Left ventricle myocardium superior (tissue), 1 donor: ENCODE measurements around the gene CLDN18. TPM values are rescaled to one million over a fixed set of nuclear protein-coding genes. Genes with fewer than 3 reads are reported as not detected.
A peak's percentile ranks its signal among the peaks of the same experiment; 100 is the strongest.

Experiments used
- ATAC-seq: fragments of 200-7000 bp; cut with Tn5 transposase; one replicate; pipeline ENCODE4 v1.9.1; 2020; ENCODE audit warnings: mild to moderate bottlenecking, moderate library complexity
- DNase-seq: peaks from one replicate; pipeline ENCODE4 v3.0.0-alpha.2; 2020
- intact Hi-C: fragments of 100-400 bp; cut with micrococcal nuclease; formaldehyde crosslinking; loops from one replicate; pipeline ENCODE4 v1.11.0; 2022
- long read RNA-seq: library from polyadenylated mRNA; unstranded; transcript quantifications from one replicate; pipeline ENCODE4 v2.0.0, GENCODE V29; 2021
- total RNA-seq: library from RNA; stranded (reverse); fragmentation: NEBNext Ultra II Directional; extraction: Animal tissue kit (Norgen Biotek cat#: 25700); gene quantifications from one replicate; pipeline ENCODE4 v1.2.1, GENCODE V29; 2021
- donor health status: DM: no; HTN: yes; CAD: no; lungs with severe emphysema.

The CLDN18 gene
- total RNA-seq, result not detected
- long read RNA-seq, result 0 reads

GRCh38 chr3:138009476-138010272 lies at the start of gene CLDN18:
Gene CLDN18 (plus strand): TSS chr3:138010165. CDS start chr3:138010226, 61 bp downstream.
- intact Hi-C loops, result no loop called here
- ATAC-seq (no peak), DNase-seq (no peak)

GRCh38 chr3:137962251-137962650 lies 47.7 kb upstream of the CLDN18 start:
- intact Hi-C loops, result no loop called here
- ATAC-seq (no peak), DNase-seq (no peak)

GRCh38 chr3:137963463-137963862 lies 46.5 kb upstream of the CLDN18 start:
- no peak for DNase-seq
- ATAC-seq, result no peak
- intact Hi-C loops, result no loop called here

GRCh38 chr3:137970914-137971831 lies 38.8 kb upstream of the CLDN18 start:
- peak; percentile 93 for ATAC-seq
- DNase-seq, result peak; percentile 85
- intact Hi-C loops, result no loop called here

- intact Hi-C loops, result no loop called here
- DNase-seq (no peak), ATAC-seq (no peak)
Measured at GRCh38 chr3:137972396-137972795, 37.6 kb upstream of the CLDN18 start.

- intact Hi-C loops, result no loop called here
- DNase-seq (no peak), ATAC-seq (no peak)
Measured at GRCh38 chr3:137978328-137978727, 31.6 kb upstream of the CLDN18 start.

- ATAC-seq, result no peak
- no peak for DNase-seq
- intact Hi-C loops, result no loop called here
Measured at GRCh38 chr3:137987723-137988122, 22.2 kb upstream of the CLDN18 start.

GRCh38 chr3:137988152-137988551 lies 21.8 kb upstream of the CLDN18 start:
- ATAC-seq (no peak), DNase-seq (no peak)
- intact Hi-C loops, result no loop called here

- DNase-seq, result no peak
- intact Hi-C loops, result no loop called here
- no peak for ATAC-seq
Measured at GRCh38 chr3:137988982-137989381, 21.0 kb upstream of the CLDN18 start.

GRCh38 chr3:137990427-137990826 lies 19.5 kb upstream of the CLDN18 start:
- intact Hi-C loops, result no loop called here
- ATAC-seq (no peak), DNase-seq (no peak)

GRCh38 chr3:137992592-137992991 lies 17.4 kb upstream of the CLDN18 start:
- intact Hi-C loops, result no loop called here
- no peak for ATAC-seq
- no peak for DNase-seq

- ATAC-seq (no peak), DNase-seq (no peak)
- intact Hi-C loops, result no loop called here
Measured at GRCh38 chr3:137998121-137999042, 11.6 kb upstream of the CLDN18 start.

- no peak for DNase-seq
- no peak for ATAC-seq
- intact Hi-C loops, result no loop called here
Measured at GRCh38 chr3:138003069-138003468, 6.9 kb upstream of the CLDN18 start.

GRCh38 chr3:138005627-138006026 lies 4.3 kb upstream of the CLDN18 start:
- intact Hi-C loops, result no loop called here
- DNase-seq (no peak), ATAC-seq (no peak)

- no peak for ATAC-seq
- intact Hi-C loops, result no loop called here
Measured at GRCh38 chr3:138007898-138008297, 2.1 kb upstream of the CLDN18 start.

GRCh38 chr3:138010273-138010590 lies 267 bp downstream of the CLDN18 start:
- DNase-seq (no peak), ATAC-seq (no peak)
- intact Hi-C loops, result no loop called here

More at GRCh38 chr3:138007898-138008297, 2.1 kb upstream of the CLDN18 start:
- no peak for DNase-seq

GRCh38 chr3:138011722-138012121 lies 1.8 kb downstream of the CLDN18 start:
- DNase-seq (no peak), ATAC-seq (peak; percentile 97)
- intact Hi-C loops, result no loop called here

- intact Hi-C loops, result no loop called here
- DNase-seq (no peak), ATAC-seq (no peak)
Measured at GRCh38 chr3:138012526-138012925, 2.6 kb downstream of the CLDN18 start.

GRCh38 chr3:138016065-138016464 lies 6.1 kb downstream of the CLDN18 start:
- ATAC-seq, result no peak
- intact Hi-C loops, result no loop called here
- no peak for DNase-seq
